K562 (cell line): ENCODE results near the gene FTL.

Source experiments
- CTCF ChIP-seq, 3 experiments: IDR thresholded peaks in 2 of 3; conservative IDR thresholded peaks in 1 of 3; 2 replicates each; pipeline ENCODE4 v1.5.1; 2011 to 2012; ENCODE audit warnings: low read length in 3 of 3, mild to moderate bottlenecking in 3 of 3, control low read depth in 2 of 3, improper control_type of control experiment in 1 of 3, inconsistent platforms in 1 of 3, low read depth in 1 of 3, mixed read lengths in 1 of 3, moderate library complexity in 1 of 3; ENCODE audit not compliant: insufficient read depth in 2 of 3
- FOXP1 ChIP-seq: sonication (generic); formaldehyde crosslinking; IDR thresholded peaks from 2 replicates; pipeline ENCODE4 v1.8.0; 2022; ENCODE audit warnings: mild to moderate bottlenecking, missing genetic modification reagents
- HDAC2 ChIP-seq: fragments of 450-650 bp; IDR thresholded peaks from 2 replicates; pipeline ENCODE4 v1.6.1; 2016; ENCODE audit warnings: mild to moderate bottlenecking
- L3MBTL2 ChIP-seq: fragments of 450-650 bp; IDR thresholded peaks from 2 replicates; pipeline ENCODE4 v1.6.1; 2016; ENCODE audit warnings: mild to moderate bottlenecking, moderate library complexity
- POLR2A ChIP-seq: fragments of 450-650 bp; conservative IDR thresholded peaks from 2 replicates; pipeline ENCODE4 v1.6.1; 2016

GRCh38 chr19:49011194-49011593 is 46.1 kb downstream of the FTL start:
- TF ChIP-seq FOXP1 (CRISPR knock-in tag) (no peak), POLR2A (no peak), L3MBTL2 (no peak), HDAC2 (no peak), CTCF (IDR thresholded peaks at IDR 0.05 in 2 of 3, conservative IDR thresholded peaks at IDR 0.05 in 1 of 3; ENCODE audit: insufficient read depth in 2 of 3, low read depth in 1 of 3, low read length in 3 of 3) (no peak)
